ENCODE measurements around the gene CENPX.

The CENPX gene

DNA sequence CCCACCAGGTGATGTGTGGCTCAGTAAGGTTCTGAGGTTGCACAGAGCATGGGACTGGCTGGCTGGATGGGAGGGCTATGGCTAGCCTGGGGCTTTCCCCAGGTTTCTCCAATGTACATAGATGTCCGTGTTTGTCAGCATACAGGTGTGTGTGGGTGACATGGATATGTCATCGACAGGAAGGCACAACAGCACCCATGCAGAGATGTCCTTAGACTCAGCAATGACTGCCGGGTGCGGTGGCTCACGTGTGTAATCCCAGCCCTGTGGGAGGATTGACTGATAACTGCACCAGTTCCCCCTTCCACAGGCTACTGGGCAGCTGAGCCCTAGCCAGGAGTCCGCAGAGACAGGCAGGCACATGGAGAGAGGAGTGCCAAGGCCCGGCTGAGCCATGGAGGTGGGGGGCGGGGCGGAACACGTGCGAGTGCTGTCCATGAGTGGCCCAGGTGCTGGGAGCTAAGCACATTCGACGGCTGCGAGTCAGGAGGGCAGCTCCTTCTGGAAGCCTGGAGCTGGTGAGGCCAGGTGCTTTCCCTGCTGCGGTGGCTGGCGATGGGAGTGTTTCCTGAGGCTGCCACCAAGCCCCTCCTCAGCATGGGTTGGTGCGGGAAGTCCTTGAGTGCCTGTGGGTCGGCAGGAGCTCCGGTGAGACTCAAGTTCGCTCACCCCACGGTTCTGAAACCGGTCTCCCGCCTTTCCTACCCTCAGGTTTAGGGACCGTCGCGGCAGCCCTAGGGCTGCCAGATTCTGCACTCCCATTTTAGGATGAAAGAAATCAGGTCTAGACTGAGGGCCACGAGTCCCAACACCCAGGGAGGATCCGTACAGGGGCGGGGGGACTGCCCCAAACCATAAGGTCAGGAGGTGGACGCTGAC, 46.1 kb downstream of the CENPX start:
- DNase-seq = no peak

DNA sequence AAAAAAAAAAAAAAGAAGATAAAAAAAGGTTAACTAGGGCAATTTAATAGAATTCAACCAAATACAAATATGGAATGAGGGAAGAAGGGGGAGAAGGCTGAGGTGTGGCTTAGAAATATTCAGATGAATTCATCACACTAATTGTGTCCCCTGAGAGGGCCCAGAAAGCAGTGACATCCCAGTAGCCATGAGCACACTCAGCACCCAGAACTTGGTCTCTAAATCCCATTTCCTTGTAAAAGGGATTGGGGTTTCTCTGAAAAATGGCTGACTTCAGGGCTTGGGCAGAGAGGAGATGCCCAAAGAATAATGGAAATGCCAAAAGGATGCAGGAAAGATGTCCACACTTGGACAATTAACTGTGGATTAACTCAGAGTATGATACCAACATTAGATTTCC, 49.2 kb downstream of the CENPX start:
- DNase-seq = no peak

DNA sequence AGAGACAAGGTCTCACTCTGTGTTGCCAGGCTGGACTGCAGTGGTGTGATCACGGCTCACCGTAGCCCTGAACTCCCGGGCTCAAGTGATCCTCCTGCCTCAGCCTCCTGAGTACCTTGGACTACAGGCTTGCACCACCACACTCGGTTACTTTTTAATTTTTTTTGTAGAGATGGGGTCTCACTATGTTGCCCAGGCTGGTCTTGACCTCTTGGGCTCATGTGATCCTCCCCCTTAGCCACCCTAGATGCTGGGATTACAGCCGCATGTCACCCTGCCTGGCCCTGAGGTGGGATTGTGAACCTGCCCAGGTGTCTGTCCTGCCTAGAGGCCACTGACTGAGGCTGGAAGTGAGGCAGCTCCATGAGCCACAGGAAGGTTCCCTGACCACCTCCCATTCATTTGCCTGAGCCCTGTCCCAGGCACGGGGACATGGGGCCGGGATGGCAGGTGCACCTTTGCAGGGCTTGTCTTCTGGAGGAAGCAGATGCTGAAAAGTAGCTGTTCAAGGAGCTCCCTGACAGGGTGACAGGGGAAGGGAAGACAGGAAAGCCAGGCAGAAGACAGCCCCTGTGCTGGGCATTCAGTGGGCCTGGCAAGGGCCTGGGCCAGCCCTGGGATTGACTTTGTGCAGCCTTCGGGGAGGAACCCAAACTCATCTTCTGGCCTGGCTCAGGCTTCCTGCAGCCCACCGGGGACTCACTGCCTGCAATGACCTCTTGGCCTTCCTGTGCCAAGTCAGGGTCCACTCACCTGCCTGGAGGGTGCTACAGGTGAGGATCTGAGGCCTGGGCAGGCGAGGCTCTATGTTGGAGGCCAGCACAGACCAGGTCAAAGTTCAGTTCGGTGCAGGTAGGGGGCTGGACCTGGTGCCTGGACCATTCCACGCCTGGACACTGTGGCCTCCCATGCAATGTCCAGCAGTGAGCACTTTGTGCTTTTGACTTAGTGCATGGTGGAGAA, 53.5 kb downstream of the CENPX start:
- no peak for DNase-seq
